NCI-H69 (cell line): ENCODE data around the gene RYR3.

Source experiments
- DNase-seq: peaks from one replicate; lab custom pipeline; 2025; lab: John Stamatoyannopoulos, UW

The RYR3 gene

DNA sequence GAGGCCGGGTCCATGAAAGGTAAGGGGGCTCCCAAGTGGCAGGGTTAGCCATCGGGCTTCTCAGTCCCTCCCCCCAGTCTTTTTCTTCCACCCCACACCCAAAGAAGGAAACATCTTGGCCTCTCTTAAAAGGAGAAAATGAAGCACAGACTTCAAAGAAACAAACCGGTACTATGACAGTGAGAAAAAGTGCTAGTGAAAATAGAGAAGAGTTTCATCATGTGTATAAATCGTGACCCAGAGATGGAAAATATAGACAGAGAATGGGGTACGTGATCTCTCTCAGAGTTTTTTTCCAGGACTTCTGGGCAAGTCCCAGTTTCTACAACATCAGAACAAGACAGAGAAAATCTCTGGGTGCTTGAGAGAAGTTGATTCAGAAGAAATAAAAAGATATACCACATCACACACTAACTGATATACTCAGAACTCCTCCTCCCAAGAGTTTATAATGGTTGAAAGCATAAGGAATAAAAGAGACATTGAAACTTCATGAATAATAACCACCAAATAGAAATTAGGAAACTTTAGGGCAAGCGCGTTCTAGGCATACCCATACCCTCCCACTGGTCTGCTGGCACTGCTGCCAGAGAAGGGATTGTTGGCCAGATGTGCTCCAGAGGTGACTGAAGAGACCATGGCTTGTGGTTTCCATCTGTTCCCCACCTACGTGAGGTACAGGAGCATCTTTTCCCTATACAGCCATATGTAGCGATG is 338.6 kb downstream of the RYR3 start:
- no peak for DNase-seq

DNA sequence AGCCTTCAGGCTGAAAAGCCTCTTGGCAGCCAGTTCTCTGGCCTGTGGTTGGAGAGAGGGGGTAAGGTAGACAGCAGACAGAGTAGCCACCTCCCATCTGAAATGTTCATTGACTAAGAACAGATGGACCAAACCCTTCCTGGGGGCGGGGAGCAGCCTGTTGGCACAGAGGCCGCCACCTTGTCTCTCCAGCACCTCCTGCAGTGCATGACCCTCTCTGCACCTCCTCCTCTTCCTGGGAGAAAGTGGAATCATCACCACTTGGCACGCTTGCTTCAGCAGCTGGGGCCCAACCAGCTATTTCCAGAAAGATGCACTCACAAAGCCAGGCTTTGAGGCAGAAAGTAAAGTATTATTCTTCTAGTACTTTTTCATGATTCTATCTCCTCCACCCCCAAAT is 344.1 kb downstream of the RYR3 start:
- peak; percentile 91 for DNase-seq

DNA sequence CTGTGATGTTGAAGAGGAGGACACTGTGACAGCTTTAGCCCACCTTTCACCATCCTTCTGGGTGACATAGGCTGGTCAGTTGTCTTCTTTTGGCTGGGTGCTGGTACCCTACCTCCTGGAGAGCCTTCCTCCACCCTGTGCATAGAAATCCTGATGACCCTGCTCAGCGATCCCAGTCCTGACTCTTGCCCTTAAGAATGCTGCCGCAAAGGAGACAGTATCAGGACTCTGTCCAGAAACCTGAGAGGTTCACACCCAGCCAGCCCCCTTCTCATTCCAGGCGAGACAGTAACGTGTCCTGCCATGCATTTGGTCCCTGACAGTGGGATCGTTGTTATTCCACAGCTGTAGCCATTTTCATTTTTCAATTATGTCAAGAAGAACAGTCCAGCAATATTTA is 344.7 kb downstream of the RYR3 start:
- DNase-seq, result no peak

DNA sequence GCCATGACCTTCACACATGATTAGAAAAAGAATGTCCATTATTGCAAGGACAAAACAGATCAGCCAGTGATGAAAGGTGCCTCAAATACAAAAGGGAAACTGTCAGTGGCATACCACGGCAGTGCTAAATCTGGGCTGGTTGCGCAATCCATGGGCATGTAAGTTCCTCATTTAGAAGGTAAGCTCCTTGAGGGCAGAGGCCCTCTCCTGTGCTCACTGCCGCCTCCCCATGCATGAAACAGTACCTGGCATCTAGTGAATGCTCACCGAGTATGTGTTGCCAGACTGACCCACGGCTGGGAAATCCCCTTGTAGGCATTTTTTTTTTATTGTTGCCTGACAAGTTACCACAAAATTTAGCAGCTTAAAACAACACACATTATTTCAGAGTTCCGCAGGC is 345.4 kb downstream of the RYR3 start:
- no peak for DNase-seq

DNA sequence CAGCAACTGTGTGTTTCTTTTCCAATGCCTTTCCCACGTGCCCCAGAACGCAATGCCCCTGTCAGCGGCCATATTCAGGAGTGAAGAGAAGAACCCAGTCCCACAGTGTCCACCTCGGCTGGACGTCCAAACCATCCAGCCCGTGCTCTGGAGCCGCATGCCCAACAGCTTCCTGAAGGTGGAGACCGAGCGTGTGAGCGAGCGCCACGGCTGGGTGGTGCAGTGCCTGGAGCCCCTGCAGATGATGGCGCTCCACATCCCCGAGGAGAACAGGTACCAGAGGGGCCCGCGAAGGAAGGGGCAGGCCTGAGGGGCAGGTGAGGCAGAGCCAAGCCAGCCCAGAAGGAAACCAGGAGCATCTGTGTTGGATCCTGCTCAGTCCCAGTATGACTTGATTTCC is 349.4 kb downstream of the RYR3 start:
- DNase-seq, result no peak

DNA sequence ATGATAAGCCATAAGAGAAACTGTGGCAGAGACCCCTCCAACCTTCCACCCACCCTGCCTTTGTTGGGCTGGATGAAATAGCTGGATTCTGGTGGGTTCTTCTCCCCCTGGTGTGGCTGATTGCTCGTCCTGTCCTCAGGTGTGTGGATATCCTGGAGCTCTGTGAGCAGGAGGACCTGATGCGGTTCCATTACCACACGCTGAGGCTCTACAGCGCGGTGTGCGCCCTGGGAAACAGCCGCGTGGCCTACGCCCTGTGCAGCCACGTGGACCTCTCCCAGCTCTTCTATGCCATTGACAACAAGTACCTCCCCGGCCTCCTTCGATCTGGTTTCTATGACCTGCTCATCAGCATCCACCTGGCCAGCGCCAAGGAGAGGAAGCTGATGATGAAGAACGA is 351.2 kb downstream of the RYR3 start:
- DNase-seq, result no peak

DNA sequence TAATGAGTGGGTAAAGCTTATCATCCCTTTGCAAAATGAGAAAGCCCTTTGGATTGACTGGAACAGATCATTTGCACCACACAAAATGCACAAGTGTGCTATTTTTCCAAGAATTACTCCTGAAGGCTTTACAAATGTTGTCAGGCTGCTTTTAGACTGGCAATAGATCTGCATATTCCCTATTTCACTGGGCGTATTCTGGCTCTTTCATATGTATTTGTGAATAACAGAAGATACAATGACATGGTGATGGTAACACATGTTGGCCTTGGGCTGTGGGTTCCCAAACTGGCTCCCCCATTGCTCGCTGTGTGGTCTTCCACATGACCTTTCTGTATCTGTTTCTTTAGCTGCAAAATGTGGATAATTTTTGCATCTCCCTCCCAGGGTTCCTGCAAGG is 354.2 kb downstream of the RYR3 start:
- DNase-seq, result no peak

DNA sequence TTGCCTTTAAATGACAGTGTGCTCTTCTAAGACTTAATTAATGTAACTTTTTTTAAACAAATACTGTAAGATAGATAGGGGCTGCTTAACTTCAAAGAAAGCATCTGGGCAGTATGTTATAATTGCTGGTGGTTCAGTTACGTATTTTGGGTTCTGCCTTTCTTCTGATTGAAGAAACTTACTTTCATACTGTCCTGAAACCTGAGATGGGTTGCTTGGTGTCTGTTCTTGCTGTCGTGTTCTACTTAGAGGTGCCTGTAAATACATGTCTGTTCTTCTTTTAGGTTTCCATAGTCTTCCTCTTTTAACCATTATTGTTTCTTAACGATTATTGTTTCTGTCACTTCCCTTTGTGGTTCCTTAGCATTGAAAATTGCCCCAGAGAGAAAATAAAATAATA is 359.8 kb downstream of the RYR3 start:
- DNase-seq, result no peak

DNA sequence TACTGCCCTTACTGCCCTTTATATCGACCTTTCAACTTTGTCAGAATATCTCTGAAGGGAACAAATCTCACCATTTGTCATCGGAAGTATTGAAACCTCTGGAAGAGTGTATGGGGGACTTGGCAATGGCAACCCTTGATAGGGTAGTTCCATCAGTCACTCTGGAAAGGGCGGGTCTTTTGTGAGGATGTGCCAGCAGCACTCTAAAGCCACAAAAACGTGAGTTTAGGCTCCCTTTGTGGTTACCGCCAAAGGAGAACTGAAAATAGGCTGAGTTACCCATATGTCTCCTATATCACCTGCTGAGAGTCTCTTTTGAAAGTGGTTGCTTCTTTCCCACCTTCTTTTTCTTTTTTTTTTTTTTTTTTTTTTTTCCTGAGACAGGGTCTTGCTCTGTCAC is 360.7 kb downstream of the RYR3 start:
- DNase-seq, result no peak

DNA sequence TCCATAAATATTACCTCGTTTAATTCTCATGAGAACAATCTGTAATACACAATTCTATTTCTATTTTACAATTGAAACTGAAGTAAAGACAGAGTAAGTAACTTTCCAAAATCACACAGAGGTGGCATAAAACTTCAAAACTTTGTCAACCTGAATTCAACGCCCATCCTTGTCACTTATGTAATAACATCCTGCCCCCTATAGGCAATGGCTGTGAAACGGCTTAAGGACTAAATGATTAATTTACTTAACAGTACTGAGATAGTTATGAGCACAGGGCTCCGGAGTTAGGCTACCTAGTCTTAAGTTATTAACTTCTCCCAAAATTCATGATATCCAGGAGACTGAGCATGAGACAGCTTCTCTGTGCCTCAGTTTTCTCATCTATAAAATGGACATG is 364.5 kb downstream of the RYR3 start:
- peak; percentile 73 for DNase-seq

DNA sequence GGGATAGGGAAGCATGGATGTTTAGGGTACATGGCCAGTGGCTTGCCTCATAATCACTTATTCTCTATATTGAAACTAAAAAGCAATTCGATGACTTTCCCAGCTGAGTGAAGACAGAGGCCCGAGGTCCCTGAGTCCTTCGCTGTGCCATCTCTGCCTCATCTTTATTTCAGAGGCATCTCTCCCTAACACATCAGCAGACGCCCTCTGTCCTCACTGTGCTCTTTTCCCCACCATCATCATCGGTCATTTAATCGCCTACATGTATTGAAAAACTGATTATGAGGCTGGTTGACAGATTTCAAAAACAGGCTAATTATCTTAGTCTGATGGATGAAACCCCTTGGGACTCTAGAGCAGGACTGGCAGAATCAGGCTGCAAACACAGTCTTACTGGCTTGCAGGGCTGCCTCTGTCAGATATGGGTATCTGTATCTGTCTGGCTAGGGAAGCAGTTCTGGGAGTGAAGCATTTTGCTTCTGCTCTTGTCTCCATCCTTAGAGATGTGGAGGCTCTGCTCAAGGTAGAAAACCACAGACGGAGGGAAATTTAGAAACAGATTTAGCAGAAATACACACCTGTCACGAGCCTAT is 366.6 kb downstream of the RYR3 start:
- DNase-seq, result no peak

DNA sequence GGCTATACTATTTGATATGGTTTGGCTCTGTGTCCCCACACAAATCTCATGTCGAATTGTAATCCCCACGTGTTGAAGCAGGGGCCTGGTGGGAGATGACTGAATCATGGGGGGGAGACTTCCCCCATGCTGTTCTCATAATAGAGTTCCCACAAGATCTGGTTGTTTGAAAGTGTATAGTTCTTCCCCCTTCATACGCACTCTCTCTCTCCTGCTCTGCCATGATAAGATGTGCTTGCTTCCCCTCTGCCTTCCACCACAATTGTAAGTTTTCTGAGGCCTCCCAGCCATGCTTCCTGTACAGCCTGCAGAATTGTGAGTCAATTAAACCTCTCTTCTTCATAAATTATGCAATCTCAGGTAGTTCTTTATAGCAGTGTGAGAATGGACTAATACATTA is 367.4 kb downstream of the RYR3 start:
- DNase-seq, result no peak

DNA sequence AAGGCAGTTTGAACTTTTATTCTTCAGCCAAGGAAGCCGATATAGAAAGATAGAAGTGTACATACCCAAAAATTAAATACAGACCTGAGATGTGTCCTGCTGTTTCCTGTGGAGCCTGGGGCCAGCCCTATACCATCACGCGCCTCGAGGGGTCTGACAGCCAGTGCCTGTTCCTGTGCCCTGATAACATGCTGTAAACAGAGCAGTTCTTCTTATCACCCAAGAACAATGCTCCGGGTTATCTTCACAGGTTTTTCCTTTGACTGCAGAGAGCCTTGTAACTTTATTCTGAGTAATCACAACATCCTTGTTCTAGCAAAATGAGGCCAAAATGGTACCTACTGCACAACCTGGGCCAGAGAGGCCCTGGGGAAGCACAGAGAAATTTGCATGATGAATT is 367.8 kb downstream of the RYR3 start:
- no peak for DNase-seq

DNA sequence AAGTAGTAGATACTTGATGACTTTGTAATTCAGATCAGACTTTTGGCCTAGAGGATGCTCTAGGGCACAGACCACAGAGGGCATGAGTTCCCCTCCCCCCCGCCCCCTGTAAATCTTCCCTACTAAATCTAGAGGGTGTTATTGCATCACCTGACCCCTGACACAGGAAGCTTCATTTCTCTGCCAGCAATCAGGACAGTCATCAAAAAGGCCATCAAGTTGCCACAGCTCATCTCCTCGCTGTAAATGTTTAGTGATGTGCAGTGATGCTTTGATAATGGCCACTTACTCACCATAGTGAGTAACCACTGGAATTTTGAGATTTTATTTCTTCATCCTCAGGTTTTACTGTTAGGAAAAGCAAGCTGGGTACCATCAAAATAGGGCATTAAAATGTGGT is 368.3 kb downstream of the RYR3 start:
- no peak for DNase-seq

DNA sequence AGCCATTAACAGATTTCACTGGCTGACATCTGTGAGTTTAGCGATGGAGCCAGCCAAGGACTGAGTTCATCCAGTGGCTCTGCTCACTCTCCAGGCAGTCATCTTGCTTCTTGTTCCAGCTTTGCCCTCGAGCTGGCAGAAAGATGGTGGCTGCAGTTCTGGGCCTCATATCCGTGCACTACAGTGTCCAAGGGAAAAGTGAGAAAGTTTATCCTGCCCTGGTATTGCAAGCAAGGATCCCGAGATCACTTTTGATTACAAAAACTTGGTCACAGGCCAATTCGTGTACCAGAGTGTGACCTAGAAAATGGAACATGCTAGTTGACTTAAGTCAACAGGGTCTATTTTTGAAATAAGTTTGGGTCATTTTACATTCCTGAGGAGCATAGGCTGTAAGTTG is 369.6 kb downstream of the RYR3 start:
- DNase-seq, result no peak

DNA sequence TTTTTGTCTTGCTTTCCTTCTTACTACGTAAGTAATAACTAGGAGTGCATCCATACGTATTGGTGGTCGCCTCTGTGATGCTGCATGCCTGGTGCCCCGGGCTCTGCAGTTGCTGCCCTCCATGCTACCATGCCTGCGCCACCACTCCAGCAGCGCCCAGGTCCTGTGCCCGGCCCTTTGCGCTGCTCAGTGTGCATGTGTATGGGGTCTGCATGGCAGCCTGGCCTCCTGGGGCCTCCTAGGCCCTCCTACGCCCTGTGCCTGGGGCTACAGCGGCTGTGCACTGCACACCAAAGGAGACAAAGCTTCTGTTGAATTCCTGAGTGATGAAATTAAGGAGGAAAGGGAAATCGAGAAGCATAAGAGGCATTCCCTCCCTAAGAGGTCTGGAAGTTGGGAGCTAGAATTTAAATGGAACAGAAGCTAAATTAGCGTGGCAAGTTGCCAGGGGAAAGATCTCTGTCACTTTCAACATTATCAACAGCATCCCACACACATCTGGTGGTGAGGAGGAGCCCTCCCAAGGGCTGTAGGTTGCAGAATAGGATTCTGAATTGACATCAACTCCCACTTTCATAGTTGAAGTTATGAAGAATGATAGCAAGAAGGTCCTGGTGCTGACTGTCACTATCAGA is 382.5 kb downstream of the RYR3 start:
- DNase-seq, result peak; percentile 25

DNA sequence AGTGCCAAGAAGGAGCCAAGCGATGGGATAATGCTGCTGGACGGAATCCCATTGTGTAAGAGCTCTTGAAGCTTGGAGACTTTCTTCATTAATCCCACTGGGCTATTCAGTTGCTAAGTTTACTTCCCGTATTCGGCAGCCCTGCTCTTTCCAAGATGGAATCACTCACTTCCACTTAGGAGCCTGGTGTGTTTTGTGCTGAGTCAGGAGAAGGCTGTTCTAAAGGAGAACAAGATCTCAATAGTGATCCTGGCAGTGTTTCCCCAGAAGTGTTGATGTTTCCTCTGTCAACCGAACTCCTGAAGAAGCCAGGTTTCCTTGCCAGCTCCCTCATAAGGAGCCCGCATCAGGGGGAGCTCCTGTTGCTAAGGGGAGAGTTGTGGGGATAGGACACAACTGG is 387.4 kb downstream of the RYR3 start:
- DNase-seq, result no peak

DNA sequence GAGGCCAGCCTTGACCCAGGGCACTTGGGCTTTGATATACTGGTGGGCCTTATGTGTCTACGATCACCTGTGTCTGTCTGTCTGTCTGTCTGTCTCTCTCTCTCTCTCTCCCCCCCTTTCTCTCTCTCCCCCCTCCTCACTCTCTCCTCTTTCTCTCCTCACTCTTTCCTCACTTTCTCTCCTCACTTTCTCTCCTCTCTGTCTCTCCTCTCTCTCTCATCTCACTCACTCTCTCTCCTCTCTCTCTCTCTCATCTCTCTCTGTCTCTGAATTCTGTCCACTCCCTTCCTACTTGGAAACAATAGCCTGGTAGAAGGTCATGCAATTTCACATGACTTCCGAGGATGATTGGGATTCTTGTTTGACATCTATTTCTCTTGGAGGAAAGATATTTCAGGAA is 388.4 kb downstream of the RYR3 start:
- no peak for DNase-seq

DNA sequence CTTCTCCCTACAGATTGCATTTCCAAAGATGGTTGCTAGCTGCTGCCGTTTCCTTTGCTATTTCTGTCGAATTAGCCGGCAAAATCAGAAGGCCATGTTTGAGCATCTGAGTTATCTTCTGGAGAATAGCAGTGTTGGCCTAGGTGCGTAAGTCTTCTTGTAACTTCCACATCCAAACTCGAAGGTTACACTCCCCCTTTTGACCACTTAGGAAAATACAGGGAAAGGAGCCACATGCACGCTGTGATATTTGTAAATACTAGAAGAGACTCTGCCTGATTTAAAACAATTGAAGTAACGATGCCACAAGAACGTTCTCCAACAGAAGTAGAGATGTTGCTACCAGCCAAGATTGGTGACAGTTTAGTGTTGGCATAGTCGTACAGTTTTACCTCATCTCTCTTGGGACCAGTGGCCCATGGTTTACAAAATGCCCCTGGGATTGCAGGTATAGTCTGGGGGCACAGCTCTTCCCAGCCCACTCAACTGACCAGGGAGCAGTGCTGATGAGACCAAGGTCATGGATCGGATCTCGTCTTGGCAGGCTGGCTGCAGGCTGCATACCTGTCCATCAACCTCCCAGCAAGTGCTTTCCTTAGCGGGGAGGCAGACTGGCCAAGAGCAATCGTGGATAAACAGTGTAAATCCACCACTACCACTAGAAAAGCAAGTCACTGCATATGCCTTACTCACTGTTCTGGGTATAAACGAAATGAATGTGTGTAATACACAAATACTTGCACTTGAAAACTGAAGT is 389.1 kb downstream of the RYR3 start:
- peak; percentile 30 for DNase-seq

DNA sequence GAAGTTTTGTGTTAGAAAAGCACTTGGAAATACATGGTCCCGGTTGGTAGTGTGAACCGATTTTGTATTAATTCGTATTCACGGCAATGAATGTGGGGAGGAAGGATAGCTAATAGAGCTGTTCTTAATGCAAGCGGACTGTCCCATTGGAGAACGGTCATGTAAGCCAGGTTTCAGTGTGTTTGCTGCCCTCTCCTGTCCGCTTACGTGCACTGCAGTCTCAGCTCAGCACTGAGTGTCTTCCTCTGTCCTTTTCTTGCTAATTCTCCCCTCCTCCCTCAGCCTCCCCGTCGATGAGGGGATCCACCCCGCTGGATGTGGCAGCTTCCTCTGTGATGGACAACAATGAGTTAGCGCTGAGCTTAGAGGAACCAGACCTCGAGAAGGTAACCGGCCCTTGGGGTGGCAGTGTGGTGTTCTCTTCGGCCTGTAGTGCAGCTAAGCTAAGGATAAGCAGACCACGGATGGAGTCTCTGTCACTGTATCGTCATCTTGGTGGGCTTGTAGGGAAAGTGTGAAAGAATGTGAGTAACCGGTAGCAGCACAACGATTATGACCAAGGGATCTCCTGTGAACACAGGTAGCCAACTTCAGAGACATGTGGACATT is 390.0 kb downstream of the RYR3 start:
- peak; percentile 67 for DNase-seq

DNA sequence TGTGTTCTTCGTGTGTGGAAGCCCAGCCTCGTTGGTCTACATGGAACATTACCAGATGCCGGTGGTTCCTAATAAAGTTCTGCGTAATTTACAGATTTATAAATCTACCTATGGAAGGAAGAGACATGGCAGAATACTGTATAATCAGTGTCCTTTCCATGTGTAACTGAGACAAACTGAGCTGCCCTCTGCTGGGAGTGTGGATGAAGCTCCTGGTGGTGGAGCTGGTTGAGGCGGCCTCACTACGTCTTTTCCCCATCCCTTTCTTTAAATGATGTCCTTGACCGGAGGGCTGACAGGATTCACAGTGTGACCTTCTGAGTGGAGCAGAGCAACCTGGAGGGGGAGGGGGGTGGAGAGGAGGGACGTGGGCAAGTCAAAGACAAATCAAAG is 390.5 kb downstream of the RYR3 start:
- DNase-seq, result no peak

DNA sequence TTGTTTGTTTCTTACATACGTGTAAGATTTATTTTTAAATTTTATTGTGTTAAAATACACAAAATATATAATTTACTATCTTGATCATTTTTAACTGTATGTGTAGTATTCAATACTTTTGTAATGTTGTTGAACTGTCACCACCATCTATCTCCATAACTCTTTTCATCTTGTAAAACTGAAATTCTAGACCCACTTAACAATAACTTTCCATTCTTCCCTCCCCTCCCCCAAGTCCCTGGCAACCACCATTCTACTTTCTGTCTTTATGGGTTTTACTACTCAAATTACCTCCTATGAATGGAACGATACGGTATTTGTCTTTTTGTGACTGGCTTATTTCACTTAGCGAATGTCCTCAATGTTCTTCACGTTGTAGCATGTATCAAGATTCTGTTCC is 395.4 kb downstream of the RYR3 start:
- DNase-seq, result no peak

DNA sequence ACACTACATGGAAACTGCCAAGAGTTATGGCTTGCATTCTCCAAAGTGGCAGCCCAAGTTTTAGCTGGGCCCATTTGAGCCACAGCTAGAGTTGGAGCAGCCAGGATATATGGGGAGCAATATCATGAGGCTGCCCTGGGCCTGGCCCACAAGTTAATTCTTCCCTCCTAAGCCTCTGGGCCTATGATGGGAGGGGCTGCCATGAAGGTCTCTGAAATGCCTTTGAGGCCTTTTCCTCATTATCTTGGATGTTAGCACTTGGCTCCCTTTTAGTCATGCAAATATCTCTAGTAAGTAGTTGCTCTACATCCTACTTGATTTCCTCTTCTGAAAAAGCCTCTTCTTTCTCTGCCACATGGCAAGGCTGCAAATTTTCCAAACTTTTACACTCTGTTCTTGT is 400.0 kb downstream of the RYR3 start:
- DNase-seq, result no peak
